ENCODE measurements around the gene ZBTB21. TPM values are rescaled to one million over a fixed set of nuclear protein-coding genes. Genes with fewer than 3 reads are reported as not detected.

Gene ZBTB21
- total RNA-seq, 2 donors from 2014 or later = 17.3 to 23.1 TPM

- H3K27me3 ChIP-seq (ENCODE audit: control insufficient read depth, insufficient read depth, low read length, poor library complexity, severe bottlenecking) = no peaks in the 10 kb centered on the region
- no peak overlapping the region for H3K27ac ChIP-seq (ENCODE audit: low read depth, low read length)
- 92 to 93% methylated on average over 10 to 16 of the region's 16 CpGs for WGBS, 2 experiments (ENCODE audit: insufficient coverage in 1 of 2, insufficient read length in 1 of 2)
- no peak for DNase-seq
- H3K4me3 ChIP-seq (ENCODE audit: low read length) = no peak overlapping the region
- no peaks in the 10 kb centered on the region for H3K36me3 ChIP-seq (ENCODE audit: control insufficient read depth, insufficient read depth, low read length)
- Mint-ChIP-seq H3K36me3 (ENCODE audit: low read depth) (no peaks in the 10 kb centered on the region), H3K27ac (no peak overlapping the region), H3K4me1 (no peaks in the 10 kb centered on the region), H3K9me3 (peaks cover 14% of the 10 kb centered on the region), H3K4me3 (no peak overlapping the region), H3K27me3 (ENCODE audit: insufficient read depth) (peaks cover 6% of the 10 kb centered on the region)
- TF ChIP-seq CTCF (conservative IDR thresholded peaks at IDR 0.05) = no peak
- no peak overlapping the region for H3K9ac ChIP-seq (ENCODE audit: extremely low read depth, low read length, poor library complexity, severe bottlenecking)
- peaks cover 7% of the 10 kb centered on the region for H3K9me3 ChIP-seq (ENCODE audit: control insufficient read depth, low read length)
- H3K4me1 ChIP-seq (ENCODE audit: control insufficient read depth, insufficient read depth, low read length) = no peaks in the 10 kb centered on the region
These were observed 39.6 kb upstream of the ZBTB21 start for GRCh38 chr21:42049578-42050430.

GRCh38 chr21:42048870-42049577 is 38.9 kb upstream of the ZBTB21 start:
- Histone ChIP-seq H3K4me3 (ENCODE audit: low read length) (no peak overlapping the region), H3K9ac (ENCODE audit: extremely low read depth, low read length, poor library complexity, severe bottlenecking) (no peak overlapping the region), H3K36me3 (ENCODE audit: control insufficient read depth, insufficient read depth, low read length) (no peaks in the 10 kb centered on the region), H3K27ac (ENCODE audit: low read depth, low read length) (no peak overlapping the region), H3K9me3 (ENCODE audit: control insufficient read depth, low read length) (peaks cover 7% of the 10 kb centered on the region), H3K4me1 (ENCODE audit: control insufficient read depth, insufficient read depth, low read length) (no peaks in the 10 kb centered on the region), H3K27me3 (ENCODE audit: control insufficient read depth, insufficient read depth, low read length, poor library complexity, severe bottlenecking) (no peaks in the 10 kb centered on the region)
- peaks cover 14% of the 10 kb centered on the region for H3K9me3 Mint-ChIP-seq
- H3K36me3 Mint-ChIP-seq (ENCODE audit: low read depth) = no peaks in the 10 kb centered on the region
- no peak overlapping the region for H3K27ac Mint-ChIP-seq
- H3K4me1 Mint-ChIP-seq = no peaks in the 10 kb centered on the region
- 93 to 96% methylated on average over 9 to 10 of the region's 10 CpGs for WGBS, 2 experiments (ENCODE audit: insufficient coverage in 1 of 2, insufficient read length in 1 of 2)
- no peak for DNase-seq
- no peaks in the 10 kb centered on the region for H3K27me3 Mint-ChIP-seq (ENCODE audit: insufficient read depth)
- no peak overlapping the region for H3K4me3 Mint-ChIP-seq
- no peak for TF ChIP-seq CTCF (conservative IDR thresholded peaks at IDR 0.05)

GRCh38 chr21:42047821-42048613 is 37.9 kb upstream of the ZBTB21 start:
- Histone ChIP-seq H3K27me3 (ENCODE audit: control insufficient read depth, insufficient read depth, low read length, poor library complexity, severe bottlenecking) (no peaks in the 10 kb centered on the region), H3K36me3 (ENCODE audit: control insufficient read depth, insufficient read depth, low read length) (no peaks in the 10 kb centered on the region), H3K4me3 (ENCODE audit: low read length) (no peak overlapping the region), H3K4me1 (ENCODE audit: control insufficient read depth, insufficient read depth, low read length) (no peaks in the 10 kb centered on the region), H3K9ac (ENCODE audit: extremely low read depth, low read length, poor library complexity, severe bottlenecking) (no peak overlapping the region), H3K27ac (ENCODE audit: low read depth, low read length) (no peak overlapping the region), H3K9me3 (ENCODE audit: control insufficient read depth, low read length) (peaks cover under 1% of the 10 kb centered on the region)
- WGBS, 2 experiments (ENCODE audit: insufficient coverage in 1 of 2, insufficient read length in 1 of 2) = 93 to 96% methylated on average over 12 to 19 of the region's 19 CpGs
- DNase-seq = no peak
- Mint-ChIP-seq H3K36me3 (ENCODE audit: low read depth) (no peaks in the 10 kb centered on the region), H3K4me1 (peaks cover 2% of the 10 kb centered on the region), H3K9me3 (peaks cover 9% of the 10 kb centered on the region), H3K4me3 (no peak overlapping the region), H3K27ac (no peak overlapping the region), H3K27me3 (ENCODE audit: insufficient read depth) (no peaks in the 10 kb centered on the region)
- no peak for TF ChIP-seq CTCF (conservative IDR thresholded peaks at IDR 0.05)

All from endodermal cell (in vitro differentiated cells).